GM23248 (cell line): Measurements from ENCODE around the gene KRTAP5-7. TPM values are rescaled to one million over a fixed set of nuclear protein-coding genes. Genes with fewer than 3 reads are reported as not detected.
"Not testable (repeated sequence)": the region's sequence is repeated elsewhere in the genome, so short reads cannot be mapped to it uniquely, and the experiment has no call there.

ENCODE experiments used
- DNase-seq: peaks from one replicate; pipeline ENCODE4 v3.0.0-alpha.2; 2015
- H2AFZ ChIP-seq: fragments of 200-600 bp; sonication (generic); 2 replicates; pipeline ENCODE4 v1.6.1; 2016; ENCODE audit warnings: antibody characterized with exemption
- H3F3A ChIP-seq: fragments of 200-600 bp; sonication (generic); 2 replicates; pipeline ENCODE4 v1.6.1; 2016; ENCODE audit warnings: mild to moderate bottlenecking, antibody characterized with exemption, mixed run types; ENCODE audit not compliant: insufficient read depth
- H3K27ac ChIP-seq: fragments of 200-600 bp; sonication (generic); 2 replicates; pipeline ENCODE4 v1.5.1; 2016; ENCODE audit warnings: mild to moderate bottlenecking
- H3K27me3 ChIP-seq: fragments of 200-600 bp; sonication (generic); replicated peaks from 2 replicates; pipeline ENCODE4 v1.6.1; 2016; ENCODE audit warnings: mild to moderate bottlenecking; ENCODE audit not compliant: insufficient read depth
- H3K36me3 ChIP-seq: fragments of 200-600 bp; sonication (generic); 2 replicates; pipeline ENCODE4 v1.6.1; 2016; ENCODE audit warnings: low read depth, mild to moderate bottlenecking
- H3K4me1 ChIP-seq: fragments of 200-600 bp; sonication (generic); 2 replicates; pipeline ENCODE4 v1.6.1; 2016; ENCODE audit warnings: mild to moderate bottlenecking; ENCODE audit not compliant: insufficient read depth
- H3K4me2 ChIP-seq: fragments of 200-600 bp; sonication (generic); one replicate; pipeline ENCODE4 v1.6.1; 2016; ENCODE audit warnings: mild to moderate bottlenecking; ENCODE audit not compliant: unreplicated experiment
- H3K4me3 ChIP-seq: fragments of 200-600 bp; sonication (generic); 2 replicates; pipeline ENCODE4 v1.5.1; 2016; ENCODE audit warnings: mild to moderate bottlenecking
- H3K79me2 ChIP-seq: fragments of 200-600 bp; sonication (generic); 2 replicates; pipeline ENCODE4 v1.6.1; 2016; ENCODE audit warnings: mild to moderate bottlenecking; ENCODE audit not compliant: insufficient read depth
- H3K9ac ChIP-seq: fragments of 200-600 bp; sonication (generic); 2 replicates; pipeline ENCODE4 v1.6.1; 2016; ENCODE audit warnings: mild to moderate bottlenecking
- H3K9me2 ChIP-seq: fragments of 200-600 bp; sonication (generic); 2 replicates; pipeline ENCODE4 v1.6.1; 2016; ENCODE audit warnings: mixed run types, mild to moderate bottlenecking, moderate library complexity; ENCODE audit not compliant: insufficient read depth
- H3K9me3 ChIP-seq: fragments of 200-600 bp; sonication (generic); one replicate; pipeline ENCODE4 v1.6.1; 2017; ENCODE audit warnings: low read depth
- H4K20me1 ChIP-seq: fragments of 200-600 bp; sonication (generic); 2 replicates; pipeline ENCODE4 v1.6.0; 2016; ENCODE audit not compliant: insufficient read depth
- EZH2 ChIP-seq: fragments of 200-600 bp; sonication (generic); IDR thresholded peaks from 2 replicates; pipeline ENCODE4 v1.6.1; 2018; ENCODE audit warnings: antibody characterized with exemption, mild to moderate bottlenecking; ENCODE audit not compliant: insufficient read depth, poor library complexity, severe bottlenecking
- EZH2phosphoT487 ChIP-seq: fragments of 200-600 bp; sonication (generic); IDR thresholded peaks from 2 replicates; pipeline ENCODE4 v1.6.1; 2018; ENCODE audit warnings: antibody characterized with exemption, moderate library complexity, mild to moderate bottlenecking, low read depth; ENCODE audit not compliant: insufficient read depth
- WGBS, 2 experiments: methylation state at CpG; one replicate each; pipeline ENCODE4 v1.1.6; 2015 to 2017; ENCODE audit warnings: low lambda C conversion rate in 2 of 2, low coverage in 1 of 2; ENCODE audit errors: missing lambda C conversion rate in 2 of 2; 5-methylcytosine and 5-hydroxymethylcytosine counted together
- in situ Hi-C: fragments of 300-500 bp; cut with MboI; formaldehyde crosslinking; loops from 2 replicates; pipeline ENCODE4 v1.15.0; 2020
- polyA plus RNA-seq: library from polyadenylated mRNA; unstranded; fragments of >200 nt; fragmentation: Nextera tagmentation; extraction: Ambion mirVana; gene quantifications from 2 replicates; pipeline ENCODE4 v1.2.1, GENCODE V29; 2016
- total RNA-seq: library from RNA; depleted of rRNA; stranded (reverse); fragments of >200 nt; shearing (Covaris generic); gene quantifications from 2 replicates; pipeline ENCODE4 v1.2.3, GENCODE V29; 2014

The KRTAP5-7 gene
- total and polyA plus RNA-seq, 2 experiments from 2014 or later: not detected

DNA sequence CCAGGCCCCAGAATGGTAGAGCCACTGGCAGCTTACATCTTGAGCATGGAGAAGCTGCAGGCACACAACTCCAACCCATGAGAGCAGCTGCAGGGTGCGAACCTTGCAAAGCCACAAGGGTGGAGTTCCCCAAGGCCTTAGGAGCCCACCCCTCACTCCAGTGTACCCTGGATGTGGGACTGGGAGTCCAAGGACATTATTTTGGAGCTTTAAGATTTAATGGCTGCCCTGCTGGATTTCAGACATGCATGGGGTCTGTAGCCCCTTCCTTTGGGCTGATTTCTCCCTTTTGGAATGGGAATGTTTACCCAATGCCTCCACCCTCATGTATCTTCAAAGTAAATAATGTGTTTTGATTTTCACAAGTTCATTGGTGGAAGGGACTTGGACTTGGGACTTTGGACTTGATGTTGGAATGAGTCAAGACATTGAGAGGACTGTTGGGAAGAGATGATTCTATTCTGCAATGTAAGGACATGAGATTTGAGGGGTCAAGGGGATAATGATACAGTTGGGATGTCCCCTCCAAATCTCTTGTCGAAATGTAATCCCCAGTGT, 1.1 kb upstream of the KRTAP5-7 start:
- Histone ChIP-seq H3F3A (no peaks in the 10 kb centered on the region), H3K79me2 (no peaks in the 10 kb centered on the region), H4K20me1 (no peaks in the 10 kb centered on the region), H3K4me3 (no peak overlapping the region), H3K9me3 (no peaks in the 10 kb centered on the region), H3K36me3 (no peaks in the 10 kb centered on the region), H3K27ac (no peak overlapping the region), H2AFZ (no peak overlapping the region), H3K9ac (no peak overlapping the region), H3K27me3 (peaks cover 2% of the 10 kb centered on the region; the same call in 1 of the 2 replicates), H3K9me2 (no peaks in the 10 kb centered on the region), H3K4me2 (no peak overlapping the region), H3K4me1 (no peaks in the 10 kb centered on the region)
- in situ Hi-C loops: no loop called here
- TF ChIP-seq EZH2phosphoT487: no peak
- no peak for TF ChIP-seq EZH2
- no peak for DNase-seq
- 14 to 18% methylated on average over 2 of the region's 2 CpGs for WGBS, 2 experiments

DNA sequence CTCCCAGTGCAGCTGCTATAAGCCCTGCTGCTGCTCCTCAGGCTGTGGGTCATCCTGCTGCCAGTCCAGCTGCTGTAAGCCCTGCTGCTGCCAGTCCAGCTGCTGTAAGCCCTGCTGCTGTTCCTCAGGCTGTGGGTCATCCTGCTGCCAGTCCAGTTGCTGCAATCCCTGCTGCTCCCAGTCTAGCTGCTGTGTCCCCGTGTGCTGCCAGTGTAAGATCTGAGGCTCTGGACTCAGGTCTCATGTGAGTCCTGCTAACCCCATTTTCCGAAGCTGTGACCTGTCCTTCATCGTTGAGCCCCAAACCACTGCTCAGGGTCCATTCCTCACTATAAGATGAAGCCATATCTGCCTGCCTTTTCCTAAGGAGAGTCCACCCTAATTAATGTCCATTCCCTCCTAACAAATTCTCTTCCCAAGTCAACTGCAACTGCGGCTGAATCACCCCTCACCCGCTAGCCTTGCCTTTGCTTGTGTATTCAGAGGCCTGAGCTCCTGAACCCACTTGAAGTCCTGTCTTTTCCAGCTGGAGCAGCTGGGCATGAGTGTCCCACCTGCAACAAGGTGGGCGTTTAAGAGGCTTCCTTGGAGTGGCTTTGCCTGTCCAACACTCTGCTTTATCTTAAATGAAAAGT, 626 bp downstream of the KRTAP5-7 start:
- Histone ChIP-seq H3F3A (no peaks in the 10 kb centered on the region), H4K20me1 (no peaks in the 10 kb centered on the region), H2AFZ (no peak overlapping the region), H3K9me2 (no peaks in the 10 kb centered on the region), H3K9me3 (no peaks in the 10 kb centered on the region), H3K27ac (no peak overlapping the region), H3K36me3 (no peaks in the 10 kb centered on the region), H3K4me3 (no peak overlapping the region), H3K79me2 (no peaks in the 10 kb centered on the region), H3K4me1 (no peaks in the 10 kb centered on the region), H3K9ac (no peak overlapping the region), H3K27me3 (peaks cover 2% of the 10 kb centered on the region; the same call in 1 of the 2 replicates), H3K4me2 (no peak overlapping the region)
- in situ Hi-C loops: no loop called here
- 52 to 54% methylated on average over 6 of the region's 6 CpGs for WGBS, 2 experiments
- DNase-seq: no peak
- TF ChIP-seq EZH2 (no peak), EZH2phosphoT487 (no peak)

DNA sequence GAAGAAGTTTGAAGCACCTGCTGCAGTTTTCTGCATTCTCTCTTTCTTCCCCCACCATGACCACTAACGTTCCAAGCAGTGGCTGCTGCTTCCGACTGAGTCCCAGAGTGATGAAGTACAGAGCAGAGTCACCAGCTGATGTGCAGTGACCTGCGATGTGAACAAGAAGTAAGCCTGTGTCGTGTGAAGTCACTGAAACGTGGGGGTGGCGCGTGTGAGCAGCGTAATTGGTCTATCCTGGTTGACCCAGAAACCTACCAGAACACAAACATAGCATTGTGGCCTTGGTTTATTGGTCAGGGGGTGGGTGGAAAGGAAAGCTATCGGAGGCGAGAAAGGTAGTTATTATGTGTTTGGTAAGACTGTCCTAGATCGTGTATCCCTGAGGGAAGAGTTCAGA, 3.5 kb downstream of the KRTAP5-7 start:
- no peak overlapping the region for H3K27ac ChIP-seq
- H3K9ac ChIP-seq: no peak overlapping the region
- DNase-seq: no peak
- no peak overlapping the region for H3K4me3 ChIP-seq
- H3F3A ChIP-seq: no peaks in the 10 kb centered on the region
- no peaks in the 10 kb centered on the region for H3K9me3 ChIP-seq
- no peaks in the 10 kb centered on the region for H3K4me1 ChIP-seq
- H3K9me2 ChIP-seq: no peaks in the 10 kb centered on the region
- H3K36me3 ChIP-seq: no peaks in the 10 kb centered on the region
- no peak overlapping the region for H2AFZ ChIP-seq
- H4K20me1 ChIP-seq: no peaks in the 10 kb centered on the region
- no peak overlapping the region for H3K4me2 ChIP-seq
- H3K27me3 ChIP-seq: no peaks in the 10 kb centered on the region
- 60 to 63% methylated on average over 11 of the region's 11 CpGs for WGBS, 2 experiments
- TF ChIP-seq EZH2phosphoT487: no peak
- TF ChIP-seq EZH2: no peak
- no peaks in the 10 kb centered on the region for H3K79me2 ChIP-seq
- in situ Hi-C loops: no loop called here

DNA sequence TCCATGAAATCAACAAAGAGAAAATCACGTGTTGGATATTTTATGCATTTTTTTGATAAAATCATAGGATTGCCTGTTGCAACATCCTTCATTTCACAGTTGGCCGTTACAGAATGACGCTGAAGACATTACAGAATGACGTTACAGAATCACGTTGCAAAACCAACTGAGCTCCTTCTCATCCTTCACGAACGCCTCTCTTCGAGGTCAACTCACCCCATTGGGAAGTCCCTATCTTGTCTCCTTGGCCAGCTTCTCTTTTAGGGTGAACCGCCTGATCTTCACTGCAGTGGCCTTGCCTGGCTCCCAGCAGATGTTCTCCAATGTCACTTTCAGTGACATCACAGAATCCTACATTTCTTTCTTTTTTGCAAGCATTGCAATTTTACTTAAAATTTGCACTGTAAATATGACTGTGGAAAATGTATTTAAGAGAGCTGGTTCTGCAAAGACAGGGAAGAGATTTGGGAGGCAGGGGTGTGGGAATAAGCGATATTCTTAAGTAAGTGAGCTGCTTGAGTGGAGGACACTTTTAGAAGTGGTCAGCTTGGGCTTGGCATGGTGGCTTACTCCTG, 5.1 kb downstream of the KRTAP5-7 start:
- H3K9me2 ChIP-seq: no peaks in the 10 kb centered on the region
- no peaks in the 10 kb centered on the region for H3K79me2 ChIP-seq
- no peak overlapping the region for H3K9ac ChIP-seq
- H3K4me3 ChIP-seq: no peak overlapping the region
- no peaks in the 10 kb centered on the region for H3K9me3 ChIP-seq
- H3K4me2 ChIP-seq: no peak overlapping the region
- H2AFZ ChIP-seq: no peak overlapping the region
- no peak for DNase-seq
- H3K27ac ChIP-seq: no peak overlapping the region
- H3K4me1 ChIP-seq: no peaks in the 10 kb centered on the region
- no peaks in the 10 kb centered on the region for H3K36me3 ChIP-seq
- no peaks in the 10 kb centered on the region for H4K20me1 ChIP-seq
- H3K27me3 ChIP-seq: no peaks in the 10 kb centered on the region; the same call in 1 of the 2 replicates
- TF ChIP-seq EZH2 (no peak), EZH2phosphoT487 (no peak)
- in situ Hi-C loops: no loop called here
- no peaks in the 10 kb centered on the region for H3F3A ChIP-seq
- 58 to 76% methylated on average over 10 of the region's 10 CpGs for WGBS, 2 experiments

DNA sequence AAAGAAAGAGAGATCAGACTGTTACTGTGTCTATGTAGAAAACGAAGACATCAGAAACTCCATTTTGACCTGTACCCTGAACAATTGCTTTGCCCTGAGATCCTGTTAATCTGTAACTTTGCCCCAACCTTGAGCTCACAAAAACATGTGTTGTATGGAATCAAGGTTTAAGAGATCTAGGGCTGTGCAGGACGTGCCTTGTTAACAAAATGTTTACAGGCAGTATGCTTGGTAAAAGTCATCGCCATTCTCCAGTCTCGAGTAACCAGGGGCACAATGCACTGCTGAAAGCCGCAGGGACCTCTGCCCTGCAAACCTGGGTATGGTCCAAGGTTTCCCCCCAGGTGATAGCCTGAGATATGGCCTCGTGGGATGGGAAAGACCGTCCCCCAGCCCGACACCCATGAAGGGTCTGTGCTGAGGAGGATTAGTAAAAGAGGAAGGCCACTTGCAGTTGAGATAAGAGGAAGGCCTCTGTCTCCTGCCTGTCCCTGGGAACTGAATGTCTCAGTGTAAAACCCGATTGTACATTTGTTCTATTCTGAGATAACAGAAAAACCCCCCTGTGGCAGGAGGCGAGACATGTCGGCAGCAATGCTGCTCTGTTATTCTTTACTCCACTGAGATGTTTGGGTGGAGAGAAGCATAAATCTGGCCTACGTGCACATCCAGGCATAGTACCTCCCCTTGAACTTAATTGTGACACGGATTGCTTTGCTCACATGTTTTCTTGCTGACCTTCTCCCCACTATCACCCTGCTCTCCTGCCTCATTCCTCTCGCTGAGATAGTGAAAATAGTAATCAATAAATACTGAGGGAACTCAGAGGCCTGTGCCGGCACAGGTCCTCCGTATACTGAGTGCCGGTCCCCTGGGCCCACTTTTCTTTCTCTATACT, 7.9 kb downstream of the KRTAP5-7 start:
- H2AFZ ChIP-seq, in situ Hi-C loops: not testable (repeated sequence)

More for the DNA sequence above, 7.9 kb downstream of the KRTAP5-7 start:
- H3K4me3 ChIP-seq, H3K9me2 ChIP-seq, H3K79me2 ChIP-seq, H3K9ac ChIP-seq, H3K4me2 ChIP-seq, H3K4me1 ChIP-seq, H3F3A ChIP-seq, H3K27me3 ChIP-seq, H3K27ac ChIP-seq, DNase-seq, H3K9me3 ChIP-seq, H3K36me3 ChIP-seq, H4K20me1 ChIP-seq: not testable (repeated sequence)
- 40 to 46% methylated on average over 17 of the region's 17 CpGs for WGBS, 2 experiments
